ENCODE data around the gene TEX264. TPM values are rescaled to one million over a fixed set of nuclear protein-coding genes. Genes with fewer than 3 reads are reported as not detected.

TEX264 gene
- total and polyA plus RNA-seq, 8 donors: 34.6 to 50.4 (median 37.4) TPM

- intact Hi-C loops (cut with DNase I): no loop called here
- H3K9me3 ChIP-seq: no peaks in the 10 kb centered on the region
- DNase-seq: no peak
- H3K4me1 ChIP-seq: peaks cover 12 to 52% of the 10 kb centered on the region in 2 donors
- no peak for TF ChIP-seq CTCF (IDR thresholded peaks at IDR 0.05)
- peaks cover 0 to 11% of the 10 kb centered on the region in 2 donors for H3K36me3 ChIP-seq
- peak overlapping the region; percentile 92 to 93 for H3K4me3 ChIP-seq
- H3K27ac ChIP-seq: peak overlapping the region; percentile 91 to 95
- no peak for ATAC-seq
- no peaks in the 10 kb centered on the region for H3K27me3 ChIP-seq
Measured at GRCh38 chr3:51670053-51670822, 814 bp upstream of the TEX264 start.

- peaks cover 12 to 52% of the 10 kb centered on the region in 2 donors for H3K4me1 ChIP-seq
- H3K27me3 ChIP-seq: no peaks in the 10 kb centered on the region
- H3K4me3 ChIP-seq: peak overlapping the region; percentile 92 to 93
- peak; percentile 68 for ATAC-seq
- TF ChIP-seq CTCF (IDR thresholded peaks at IDR 0.05): no peak
- DNase-seq: peak; percentile 34 to 92 (median 69)
- intact Hi-C loops (cut with DNase I): no loop called here
- peak overlapping the region; percentile 91 to 95 for H3K27ac ChIP-seq
- H3K9me3 ChIP-seq: no peaks in the 10 kb centered on the region
- peaks cover 0 to 22% of the 10 kb centered on the region in 2 donors for H3K36me3 ChIP-seq
Measured at GRCh38 chr3:51671734-51672475, 853 bp downstream of the TEX264 start.

GRCh38 chr3:51673181-51673801, 2.2 kb downstream of the TEX264 start:
- no peak for TF ChIP-seq CTCF (IDR thresholded peaks at IDR 0.05)
- Histone ChIP-seq H3K36me3 (peaks cover 0 to 22% of the 10 kb centered on the region in 2 donors), H3K4me3 (no peak overlapping the region), H3K9me3 (no peaks in the 10 kb centered on the region), H3K27ac (no peak overlapping the region), H3K27me3 (no peaks in the 10 kb centered on the region), H3K4me1 (peaks cover 12 to 52% of the 10 kb centered on the region in 2 donors)
- DNase-seq (no peak), ATAC-seq (no peak)
- intact Hi-C loops (cut with DNase I): no loop called here

DNA sequence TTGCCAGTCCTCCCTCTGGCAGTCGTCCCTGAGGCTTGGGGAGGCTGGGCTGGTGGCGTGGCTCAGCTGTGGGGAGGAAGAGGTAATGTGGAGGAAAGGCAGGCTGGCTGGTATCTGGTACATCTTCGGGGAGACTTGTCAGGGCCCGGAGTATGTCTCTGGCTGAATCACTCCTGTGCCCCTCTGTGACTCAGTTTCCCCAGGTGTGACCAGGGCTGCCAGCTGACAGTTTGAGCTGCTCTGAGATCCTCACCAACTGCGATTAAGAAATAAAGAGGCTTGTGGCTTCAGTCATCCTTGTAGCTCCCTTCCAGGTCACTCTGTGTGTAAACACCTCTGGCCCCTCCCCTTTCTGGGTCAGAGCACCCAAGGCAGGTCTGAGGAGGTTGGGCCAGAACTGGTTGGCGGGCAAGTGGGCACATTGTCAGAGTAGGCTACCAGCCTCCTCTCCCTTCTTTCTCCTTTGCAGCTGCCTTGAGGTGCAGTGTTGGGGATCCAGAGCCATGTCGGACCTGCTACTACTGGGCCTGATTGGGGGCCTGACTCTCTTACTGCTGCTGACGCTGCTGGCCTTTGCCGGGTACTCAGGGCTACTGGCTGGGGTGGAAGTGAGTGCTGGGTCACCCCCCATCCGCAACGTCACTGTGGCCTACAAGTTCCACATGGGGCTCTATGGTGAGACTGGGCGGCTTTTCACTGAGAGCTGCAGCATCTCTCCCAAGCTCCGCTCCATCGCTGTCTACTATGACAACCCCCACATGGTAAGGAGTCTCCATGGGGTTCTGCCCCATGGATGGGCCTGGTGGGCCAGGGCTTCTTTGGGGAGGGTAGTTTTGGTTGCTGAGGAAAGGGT, 3.0 kb downstream of the TEX264 start:
- DNase-seq: no peak
- Histone ChIP-seq H3K27me3 (no peaks in the 10 kb centered on the region), H3K27ac (no peak overlapping the region), H3K9me3 (no peaks in the 10 kb centered on the region), H3K4me1 (peaks cover 12 to 48% of the 10 kb centered on the region in 2 donors), H3K36me3 (peaks cover 0 to 27% of the 10 kb centered on the region in 2 donors), H3K4me3 (no peak overlapping the region)
- TF ChIP-seq CTCF (IDR thresholded peaks at IDR 0.05): no peak
- intact Hi-C loops (cut with DNase I): no loop called here
- ATAC-seq: no peak
